ENCODE data around the gene RBFA.
"Not testable (repeated sequence)": the region's sequence is repeated elsewhere in the genome, so short reads cannot be mapped to it uniquely, and the experiment has no call there.

Gene RBFA

GRCh38 chr18:79989195-79989497, 45.1 kb upstream of the RBFA start:
- DNase-seq (ENCODE audit: low read depth), result no peak
- TF ChIP-seq CTCF (IDR thresholded peaks at IDR 0.05; ENCODE audit: low read depth, low read length, missing control alignments), result no peak
- peak overlapping the region; percentile 98 for H3K4me3 ChIP-seq (ENCODE audit: low read depth, low read length)

- no peak for TF ChIP-seq CTCF (IDR thresholded peaks at IDR 0.05; ENCODE audit: low read depth, low read length, missing control alignments)
- no peak for DNase-seq (ENCODE audit: low read depth)
- H3K4me3 ChIP-seq (ENCODE audit: low read depth, low read length), result no peak overlapping the region
These were observed 42.7 kb upstream of the RBFA start for GRCh38 chr18:79991494-79991893.

GRCh38 chr18:79999701-80000100, 34.5 kb upstream of the RBFA start:
- not testable (repeated sequence) for H3K4me3 ChIP-seq (ENCODE audit: low read depth, low read length); DNase-seq (ENCODE audit: low read depth)

- no peak for TF ChIP-seq CTCF (IDR thresholded peaks at IDR 0.05; ENCODE audit: low read depth, low read length, missing control alignments)
- no peak for DNase-seq (ENCODE audit: low read depth)
- H3K4me3 ChIP-seq (ENCODE audit: low read depth, low read length), result no peak overlapping the region
These were observed 33.4 kb upstream of the RBFA start for GRCh38 chr18:80000877-80001276.

GRCh38 chr18:80002468-80002867, 31.8 kb upstream of the RBFA start:
- H3K4me3 ChIP-seq (ENCODE audit: low read depth, low read length), result no peak overlapping the region
- no peak for TF ChIP-seq CTCF (IDR thresholded peaks at IDR 0.05; ENCODE audit: low read depth, low read length, missing control alignments)
- no peak for DNase-seq (ENCODE audit: low read depth)

- TF ChIP-seq CTCF (IDR thresholded peaks at IDR 0.05; ENCODE audit: low read depth, low read length, missing control alignments), result no peak
- DNase-seq (ENCODE audit: low read depth), result no peak
- H3K4me3 ChIP-seq (ENCODE audit: low read depth, low read length), result no peak overlapping the region
These were observed 29.5 kb upstream of the RBFA start for GRCh38 chr18:80004600-80005342.

- DNase-seq (ENCODE audit: low read depth), result no peak
- H3K4me3 ChIP-seq (ENCODE audit: low read depth, low read length), result no peak overlapping the region
These were observed 27.5 kb upstream of the RBFA start for GRCh38 chr18:80006724-80007123.

More at GRCh38 chr18:80006724-80007123, 27.5 kb upstream of the RBFA start:
- no peak for TF ChIP-seq CTCF (IDR thresholded peaks at IDR 0.05; ENCODE audit: low read depth, low read length, missing control alignments)

All from GM12864 (cell line).